HFF-Myc (cell line): ENCODE data around the gene METTL14.

Experiments used
- DNase-seq: peaks from one replicate; pipeline ENCODE4 v3.0.0-alpha.2; 2011; ENCODE audit warnings: low read depth; ENCODE audit errors: extremely low read depth
- H3K4me3 ChIP-seq: replicated peaks from 2 replicates; pipeline ENCODE4 v1.5.1; 2011; ENCODE audit warnings: low read depth, mild to moderate bottlenecking, control low read depth, low read length
- TF ChIP-seq, protein P1 (sequence below): IDR thresholded peaks from 2 replicates; pipeline ENCODE4 v1.5.1; 2012; ENCODE audit warnings: mild to moderate bottlenecking, low read depth, low read length, control low read depth; ENCODE audit errors: missing control alignments

The METTL14 gene

DNA sequence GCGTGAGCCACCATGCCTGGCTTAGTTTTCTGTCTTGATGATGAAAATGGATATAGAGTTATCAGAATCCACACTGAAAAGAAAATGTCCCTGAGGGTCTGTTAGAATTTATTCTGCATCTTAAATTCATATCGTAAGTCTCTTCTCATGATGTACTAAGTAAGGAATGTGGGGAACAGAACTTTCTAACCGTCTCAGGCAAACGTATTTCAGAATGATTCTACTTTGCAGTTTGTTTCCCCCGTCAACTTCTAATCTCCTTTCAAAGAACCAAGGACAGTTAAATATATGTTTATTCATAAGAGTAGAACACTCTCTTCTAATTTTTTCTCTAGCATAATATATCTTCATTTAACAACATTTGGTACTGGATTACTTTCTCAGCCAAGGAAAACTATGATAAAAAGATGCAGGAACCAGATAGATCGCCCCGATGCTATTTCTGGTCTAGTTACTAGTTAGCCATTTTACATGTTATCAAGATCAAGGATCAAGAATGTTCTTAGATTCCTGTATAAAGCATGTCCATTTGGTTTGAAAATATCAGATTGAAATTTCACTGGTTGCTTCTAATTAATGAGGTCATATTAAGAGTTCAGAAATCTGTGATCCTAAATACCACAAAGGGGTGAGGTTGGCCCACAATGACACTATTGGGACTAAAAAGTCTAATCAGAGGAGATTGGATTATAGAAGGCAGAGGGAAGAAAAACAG is 49.5 kb downstream of the METTL14 start:
- TF ChIP-seq, protein P1, sequence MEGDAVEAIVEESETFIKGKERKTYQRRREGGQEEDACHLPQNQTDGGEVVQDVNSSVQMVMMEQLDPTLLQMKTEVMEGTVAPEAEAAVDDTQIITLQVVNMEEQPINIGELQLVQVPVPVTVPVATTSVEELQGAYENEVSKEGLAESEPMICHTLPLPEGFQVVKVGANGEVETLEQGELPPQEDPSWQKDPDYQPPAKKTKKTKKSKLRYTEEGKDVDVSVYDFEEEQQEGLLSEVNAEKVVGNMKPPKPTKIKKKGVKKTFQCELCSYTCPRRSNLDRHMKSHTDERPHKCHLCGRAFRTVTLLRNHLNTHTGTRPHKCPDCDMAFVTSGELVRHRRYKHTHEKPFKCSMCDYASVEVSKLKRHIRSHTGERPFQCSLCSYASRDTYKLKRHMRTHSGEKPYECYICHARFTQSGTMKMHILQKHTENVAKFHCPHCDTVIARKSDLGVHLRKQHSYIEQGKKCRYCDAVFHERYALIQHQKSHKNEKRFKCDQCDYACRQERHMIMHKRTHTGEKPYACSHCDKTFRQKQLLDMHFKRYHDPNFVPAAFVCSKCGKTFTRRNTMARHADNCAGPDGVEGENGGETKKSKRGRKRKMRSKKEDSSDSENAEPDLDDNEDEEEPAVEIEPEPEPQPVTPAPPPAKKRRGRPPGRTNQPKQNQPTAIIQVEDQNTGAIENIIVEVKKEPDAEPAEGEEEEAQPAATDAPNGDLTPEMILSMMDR: no peak
- no peak for DNase-seq
- no peak overlapping the region for H3K4me3 ChIP-seq

DNA sequence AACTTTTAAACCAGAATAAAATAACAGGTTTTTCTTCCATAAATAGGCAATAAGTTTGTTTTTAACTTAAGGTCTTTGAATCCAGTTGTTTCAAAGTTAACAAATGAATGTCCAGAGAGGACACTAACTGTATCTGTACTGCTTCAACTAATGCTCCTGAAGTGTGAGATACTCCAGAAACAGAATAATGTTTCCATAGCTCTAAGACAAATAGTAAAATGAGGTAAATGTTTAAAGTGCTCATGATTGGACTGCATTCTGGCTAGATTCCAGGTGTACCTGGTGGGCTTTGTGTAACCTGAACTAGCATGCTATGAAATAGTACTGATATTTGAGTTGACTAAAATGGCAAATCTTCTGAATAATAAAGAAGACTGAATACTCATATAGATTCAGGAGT is 51.7 kb downstream of the METTL14 start:
- TF ChIP-seq, protein P1: no peak
- H3K4me3 ChIP-seq: no peak overlapping the region
- DNase-seq: no peak

DNA sequence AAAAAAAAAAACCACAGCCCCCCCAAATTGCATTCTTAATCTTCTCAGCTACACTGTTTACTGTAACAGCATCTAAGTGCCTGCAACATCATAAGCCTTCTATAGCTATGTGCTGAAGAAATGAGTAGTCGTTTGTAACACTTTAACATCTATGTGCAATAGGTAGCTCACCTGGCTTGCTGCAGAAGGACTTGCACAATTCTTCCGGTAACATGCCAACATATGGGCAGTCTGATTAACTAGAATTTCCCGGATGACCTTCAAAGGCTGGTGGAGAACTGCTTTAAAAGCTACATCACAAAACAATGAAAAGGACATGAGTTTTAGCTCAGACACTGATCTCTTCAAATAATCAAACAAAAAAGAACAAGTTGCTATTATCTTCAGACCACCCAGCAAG is 52.9 kb downstream of the METTL14 start:
- DNase-seq: no peak
- TF ChIP-seq, protein P1: no peak
- H3K4me3 ChIP-seq: no peak overlapping the region

DNA sequence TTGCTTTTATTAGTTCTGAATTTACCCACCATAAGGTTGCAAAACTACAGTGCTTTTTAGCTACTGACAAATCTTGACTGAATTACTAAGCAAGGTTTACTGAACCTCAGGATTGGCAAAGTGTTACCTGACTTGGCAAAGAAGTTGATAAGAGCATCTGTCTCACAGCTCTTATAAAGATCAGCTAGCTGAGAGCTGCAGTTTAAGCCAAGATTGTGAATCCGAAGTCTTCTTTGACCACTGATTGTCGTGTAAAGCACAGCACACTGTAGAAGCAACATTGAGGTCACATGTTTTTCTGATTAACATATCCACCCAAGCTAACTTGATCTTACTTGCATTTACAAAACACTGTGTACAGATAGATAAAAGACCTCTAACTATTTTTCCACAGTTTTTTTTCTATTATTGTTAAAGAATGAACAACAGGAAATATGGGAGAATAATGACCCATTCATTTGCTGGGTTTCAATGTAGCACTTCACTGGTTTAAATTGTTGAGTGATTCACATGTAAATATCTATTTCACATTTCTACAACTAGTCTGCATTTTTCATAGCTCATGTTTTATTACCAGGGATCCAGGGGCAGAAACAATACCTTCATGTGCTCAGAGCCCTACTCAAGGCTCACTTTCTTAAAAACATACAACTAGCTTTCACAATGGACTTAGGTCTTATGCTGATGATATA is 54.0 kb downstream of the METTL14 start:
- TF ChIP-seq, protein P1: no peak
- no peak for DNase-seq
- no peak overlapping the region for H3K4me3 ChIP-seq

- DNase-seq: no peak
- H3K4me3 ChIP-seq: no peak overlapping the region
Measured at GRCh38 chr4:118740869-118741268, 55.7 kb downstream of the METTL14 start.

DNA sequence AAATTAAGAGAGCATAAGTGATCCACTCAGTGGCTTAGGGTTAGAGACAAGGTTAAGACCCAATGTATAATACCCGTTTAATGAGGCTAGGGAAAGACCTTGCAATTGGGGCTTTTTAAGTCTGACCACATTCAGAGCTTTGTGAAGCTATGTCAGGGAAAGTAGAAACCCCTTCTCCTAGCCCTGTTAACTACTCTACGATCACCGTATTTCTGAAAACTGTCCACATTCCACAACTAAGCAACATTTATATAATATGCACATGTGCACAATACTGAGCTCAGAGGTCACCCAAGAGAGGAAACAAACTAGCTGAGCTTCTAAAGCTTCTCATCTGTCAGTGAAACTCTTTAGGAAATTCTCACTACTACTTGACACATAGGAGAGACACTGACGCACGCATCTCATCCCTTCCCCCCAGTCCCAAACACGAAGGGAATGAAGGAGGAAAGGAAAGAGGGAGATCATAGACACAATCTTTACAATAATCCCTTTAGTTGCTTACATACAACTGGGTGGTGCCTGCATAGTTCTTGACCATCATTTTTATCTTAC is 56.2 kb downstream of the METTL14 start:
- H3K4me3 ChIP-seq: no peak overlapping the region
- no peak for DNase-seq
- TF ChIP-seq, protein P1: no peak

More at GRCh38 chr4:118740869-118741268, 55.7 kb downstream of the METTL14 start:
- TF ChIP-seq, protein P1: no peak
